GM21619 (cell line): Measurements from ENCODE around the gene NISCH.

Experiments
- ATAC-seq: cut with Tn5 transposase; IDR thresholded peaks from one replicate; pipeline ENCODE4 v1.9.1; 2021; ENCODE audit not compliant: unreplicated experiment

The NISCH gene

GRCh38 chr3:52512105-52512504, 56.7 kb downstream of the NISCH start:
- no peak for ATAC-seq

- no peak for ATAC-seq
Observed at GRCh38 chr3:52512727-52513126, 57.3 kb downstream of the NISCH start.

- no peak for ATAC-seq
Observed at GRCh38 chr3:52513281-52513680, 57.9 kb downstream of the NISCH start.

- ATAC-seq, result no peak
Observed at GRCh38 chr3:52514576-52514975, 59.2 kb downstream of the NISCH start.

GRCh38 chr3:52515192-52515591, 59.8 kb downstream of the NISCH start:
- ATAC-seq, result no peak

GRCh38 chr3:52516509-52517195, 61.2 kb downstream of the NISCH start:
- ATAC-seq, result no peak

GRCh38 chr3:52517796-52518722, 62.7 kb downstream of the NISCH start:
- no peak for ATAC-seq

GRCh38 chr3:52518723-52519444, 63.5 kb downstream of the NISCH start:
- no peak for ATAC-seq

GRCh38 chr3:52519445-52520140, 64.2 kb downstream of the NISCH start:
- ATAC-seq, result no peak

- ATAC-seq, result no peak
Observed at GRCh38 chr3:52520141-52520667, 64.8 kb downstream of the NISCH start.

- ATAC-seq, result no peak
Observed at GRCh38 chr3:52520716-52521487, 65.5 kb downstream of the NISCH start.

GRCh38 chr3:52521488-52521824, 66.1 kb downstream of the NISCH start:
- ATAC-seq, result no peak

- no peak for ATAC-seq
Observed at GRCh38 chr3:52521881-52522650, 66.7 kb downstream of the NISCH start.

GRCh38 chr3:52522651-52523251, 67.3 kb downstream of the NISCH start:
- no peak for ATAC-seq

GRCh38 chr3:52523386-52524257, 68.2 kb downstream of the NISCH start:
- no peak for ATAC-seq

GRCh38 chr3:52524258-52524751, 68.9 kb downstream of the NISCH start:
- no peak for ATAC-seq

GRCh38 chr3:52524752-52525679, 69.6 kb downstream of the NISCH start:
- ATAC-seq, result no peak
